CD4-positive, CD25-positive, alpha-beta regulatory T cell (primary cell): ENCODE data around the gene USP27X. TPM values are rescaled to one million over a fixed set of nuclear protein-coding genes. Genes with fewer than 3 reads are reported as not detected.

Experiments
- ATAC-seq, 2 donors: fragments of 150-1000 bp; cut with Tn5 transposase; one replicate each; pipeline ENCODE4 v1.10.0; 2021; ENCODE audit warnings: low read depth in 2 of 2, moderate number of reproducible peaks in 2 of 2, moderate library complexity in 1 of 2
- DNase-seq, 3 donors: peaks; one replicate each; pipeline versions ENCODE4 v3.0.0 to v3.0.0-alpha.2; 2012 to 2022; ENCODE audit warnings: mixed read lengths in 1 of 3
- H3K27ac ChIP-seq: one replicate; pipeline ENCODE4 v1.7.0; 2013; ENCODE audit warnings: mild to moderate bottlenecking, low read length; ENCODE audit not compliant: insufficient read depth, poor library complexity, severe bottlenecking
- H3K27me3 ChIP-seq: one replicate; pipeline ENCODE4 v1.7.0; 2013; ENCODE audit warnings: low read length; ENCODE audit not compliant: control insufficient read depth, insufficient read depth
- H3K36me3 ChIP-seq: one replicate; pipeline ENCODE4 v1.7.0; 2013; ENCODE audit warnings: mild to moderate bottlenecking, low read length, moderate library complexity; ENCODE audit not compliant: control insufficient read depth, insufficient read depth
- H3K4me1 ChIP-seq: 2 replicates; pipeline ENCODE4 v1.7.0; 2013; ENCODE audit warnings: mild to moderate bottlenecking, low read length; ENCODE audit not compliant: insufficient read depth, control insufficient read depth, poor library complexity, severe bottlenecking
- H3K4me3 ChIP-seq: one replicate; pipeline ENCODE4 v1.7.0; 2013; ENCODE audit warnings: low read depth, mild to moderate bottlenecking, low read length, moderate library complexity
- H3K9me3 ChIP-seq, 2 experiments: 1 replicate in 1 of 2; 2 replicates in 1 of 2; pipeline ENCODE4 v1.7.0; 2013; ENCODE audit warnings: low read length in 2 of 2, mild to moderate bottlenecking in 1 of 2, moderate library complexity in 1 of 2; ENCODE audit not compliant: control insufficient read depth in 2 of 2
- H3K27ac Mint-ChIP-seq, 3 donors: one replicate each; pipeline ENCODE4 v1.8.0; 2020 to 2022; ENCODE audit warnings: mild to moderate bottlenecking in 3 of 3, mixed read lengths in 3 of 3, moderate library complexity in 2 of 3
- H3K27me3 Mint-ChIP-seq: one replicate; pipeline ENCODE4 v1.8.0; 2022; ENCODE audit warnings: mild to moderate bottlenecking, mixed read lengths
- H3K36me3 Mint-ChIP-seq: one replicate; pipeline ENCODE4 v1.8.0; 2020; ENCODE audit warnings: mixed read lengths
- H3K4me1 Mint-ChIP-seq, 4 donors: one replicate each; pipeline ENCODE4 v1.8.0; 2020 to 2022; ENCODE audit warnings: mixed read lengths in 4 of 4, mild to moderate bottlenecking in 1 of 4
- H3K4me3 Mint-ChIP-seq, 4 donors: one replicate each; pipeline ENCODE4 v1.8.0; 2020 to 2022; ENCODE audit warnings: mild to moderate bottlenecking in 4 of 4, mixed read lengths in 4 of 4, moderate library complexity in 3 of 4
- H3K9me3 Mint-ChIP-seq, 7 donors: one replicate each; pipeline ENCODE4 v1.8.0; 2020 to 2022; ENCODE audit warnings: mixed read lengths in 7 of 7, mild to moderate bottlenecking in 3 of 7, moderate library complexity in 2 of 7
- polyA plus RNA-seq, 4 donors: library from polyadenylated mRNA; unstranded; fragments of 300-500 nt; fragmentation: Illumina TruSeq; gene quantifications; one replicate each; pipeline ENCODE4 v1.2.3, GENCODE V29; 2021
- total RNA-seq: library from RNA; stranded (reverse); gene quantifications from one replicate; pipeline ENCODE4 v1.2.3, GENCODE V29; 2022

The USP27X gene
- total and polyA plus RNA-seq, 5 donors from 2014 or later: 0.21 to 2.2 (median 0.46) TPM

GRCh38 chrX:49848275-49848674 is 31.0 kb upstream of the USP27X start:
- Histone ChIP-seq H3K4me3 (no peak overlapping the region), H3K36me3 (no peaks in the 10 kb centered on the region), H3K27ac (no peak overlapping the region), H3K9me3 (no peaks in the 10 kb centered on the region), H3K4me1 (no peaks in the 10 kb centered on the region), H3K27me3 (no peaks in the 10 kb centered on the region)
- no peaks in the 10 kb centered on the region for H3K36me3 Mint-ChIP-seq
- H3K27me3 Mint-ChIP-seq: peaks cover 6% of the 10 kb centered on the region
- no peaks in the 10 kb centered on the region for H3K4me1 Mint-ChIP-seq
- H3K4me3 Mint-ChIP-seq: no peak overlapping the region
- peaks cover 0 to 1% (median 0%) of the 10 kb centered on the region in 7 donors for H3K9me3 Mint-ChIP-seq
- H3K27ac Mint-ChIP-seq: no peak overlapping the region
- DNase-seq (no peak), ATAC-seq (no peak)

DNA sequence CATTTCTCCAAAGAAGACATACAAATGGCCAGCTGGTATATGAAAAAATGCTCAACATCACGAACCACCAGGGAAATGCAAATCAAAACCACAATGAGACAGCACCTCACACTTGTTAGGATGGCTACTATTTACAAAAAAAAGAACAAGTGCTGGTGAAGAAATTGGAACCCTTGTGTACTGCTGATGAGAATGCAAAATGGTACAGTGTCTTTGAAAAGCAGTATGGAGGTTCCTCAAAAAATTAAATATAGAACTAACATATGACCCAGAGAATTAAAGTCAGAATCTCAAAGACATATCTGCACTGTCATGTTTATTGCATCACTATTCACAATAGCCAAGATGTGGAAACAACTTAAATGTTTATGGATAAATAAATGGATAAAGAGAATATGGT is 29.3 kb upstream of the USP27X start:
- no peaks in the 10 kb centered on the region for H3K27me3 ChIP-seq
- DNase-seq (no peak), ATAC-seq (no peak)
- no peaks in the 10 kb centered on the region for H3K36me3 ChIP-seq
- Mint-ChIP-seq H3K27ac (no peak overlapping the region), H3K4me1 (no peaks in the 10 kb centered on the region), H3K4me3 (no peak overlapping the region), H3K27me3 (peaks cover 6% of the 10 kb centered on the region), H3K9me3 (peaks cover 0 to 1% (median 0%) of the 10 kb centered on the region in 7 donors), H3K36me3 (no peaks in the 10 kb centered on the region)
- no peak overlapping the region for H3K27ac ChIP-seq
- H3K4me3 ChIP-seq: no peak overlapping the region
- H3K4me1 ChIP-seq: no peaks in the 10 kb centered on the region
- no peaks in the 10 kb centered on the region for H3K9me3 ChIP-seq

DNA sequence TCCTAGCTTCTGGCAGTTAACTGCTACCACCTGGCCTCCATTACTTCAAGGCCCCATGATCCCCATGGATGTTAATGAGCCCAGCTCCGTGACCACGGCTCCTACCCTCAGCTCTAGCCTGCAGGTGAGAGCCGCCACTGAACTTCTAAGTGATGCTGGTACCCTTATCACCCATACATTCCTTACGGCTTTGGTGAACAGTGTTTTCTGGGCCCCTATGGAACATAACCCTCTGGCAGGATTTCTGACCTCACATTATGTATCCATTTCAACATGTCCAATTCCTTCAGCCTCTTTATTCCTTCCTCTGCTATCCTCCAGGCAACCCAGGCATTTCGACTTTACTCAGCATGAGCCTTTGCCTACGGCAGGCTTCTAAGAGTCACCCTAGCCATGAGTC is 25.6 kb upstream of the USP27X start:
- no peak overlapping the region for H3K4me3 ChIP-seq
- Mint-ChIP-seq H3K27me3 (peaks cover 6% of the 10 kb centered on the region), H3K9me3 (no peaks in the 10 kb centered on the region), H3K36me3 (no peaks in the 10 kb centered on the region), H3K27ac (no peak overlapping the region), H3K4me3 (no peak overlapping the region), H3K4me1 (no peaks in the 10 kb centered on the region)
- H3K27ac ChIP-seq: no peak overlapping the region
- H3K9me3 ChIP-seq: no peaks in the 10 kb centered on the region
- no peaks in the 10 kb centered on the region for H3K4me1 ChIP-seq
- DNase-seq (no peak), ATAC-seq (no peak)
- H3K36me3 ChIP-seq: no peaks in the 10 kb centered on the region
- H3K27me3 ChIP-seq: no peaks in the 10 kb centered on the region

- H3K27me3 Mint-ChIP-seq: peaks cover 4% of the 10 kb centered on the region
Measured at GRCh38 chrX:49856819-49857218, 22.5 kb upstream of the USP27X start.

GRCh38 chrX:49858341-49858740 is 20.9 kb upstream of the USP27X start:
- peaks cover 0 to 2% (median 0%) of the 10 kb centered on the region in 7 donors for H3K9me3 Mint-ChIP-seq
- H3K4me1 Mint-ChIP-seq: no peaks in the 10 kb centered on the region
- no peak for DNase-seq
- peaks cover 11% of the 10 kb centered on the region for H3K27me3 Mint-ChIP-seq
- no peak overlapping the region for H3K27ac Mint-ChIP-seq
- Histone ChIP-seq H3K4me3 (no peak overlapping the region), H3K4me1 (no peaks in the 10 kb centered on the region), H3K27me3 (no peaks in the 10 kb centered on the region), H3K9me3 (no peaks in the 10 kb centered on the region), H3K36me3 (no peaks in the 10 kb centered on the region), H3K27ac (no peak overlapping the region)
- ATAC-seq: no peak
- no peaks in the 10 kb centered on the region for H3K36me3 Mint-ChIP-seq
- no peak overlapping the region for H3K4me3 Mint-ChIP-seq

More at GRCh38 chrX:49856819-49857218, 22.5 kb upstream of the USP27X start:
- Mint-ChIP-seq H3K4me3 (no peak overlapping the region), H3K4me1 (no peaks in the 10 kb centered on the region), H3K9me3 (peaks cover 0 to 2% (median 0%) of the 10 kb centered on the region in 7 donors), H3K27ac (no peak overlapping the region), H3K36me3 (no peaks in the 10 kb centered on the region)
- no peak for DNase-seq
- ATAC-seq: no peak
- no peak overlapping the region for H3K4me3 ChIP-seq
- H3K9me3 ChIP-seq: no peaks in the 10 kb centered on the region
- H3K36me3 ChIP-seq: no peaks in the 10 kb centered on the region
- H3K4me1 ChIP-seq: no peaks in the 10 kb centered on the region
- no peaks in the 10 kb centered on the region for H3K27me3 ChIP-seq
- H3K27ac ChIP-seq: no peak overlapping the region

DNA sequence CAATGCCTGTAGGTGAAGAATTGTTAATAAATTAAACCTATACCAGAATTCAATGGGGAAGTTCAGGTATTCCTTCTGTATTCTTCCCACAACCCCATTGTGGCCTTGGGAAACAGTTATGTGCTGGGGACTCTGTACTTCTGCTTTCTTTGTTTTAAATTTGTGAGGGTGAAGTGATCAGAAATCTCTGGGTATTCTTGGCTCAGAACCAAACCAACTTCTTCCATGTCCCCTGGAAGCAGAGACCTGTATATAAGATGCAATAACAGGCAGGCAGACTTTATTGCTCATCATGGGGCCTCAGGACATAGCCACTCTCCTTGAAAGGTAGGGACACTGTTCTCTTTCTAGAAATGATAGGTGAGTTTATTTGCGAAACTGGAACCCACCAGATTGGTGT is 19.8 kb upstream of the USP27X start:
- no peak for ATAC-seq
- no peak for DNase-seq
- H3K36me3 ChIP-seq: no peaks in the 10 kb centered on the region
- H3K4me3 ChIP-seq: no peak overlapping the region
- Mint-ChIP-seq H3K27ac (no peak overlapping the region), H3K36me3 (no peaks in the 10 kb centered on the region), H3K9me3 (peaks cover 0 to 2% (median 0%) of the 10 kb centered on the region in 7 donors), H3K4me1 (no peaks in the 10 kb centered on the region), H3K27me3 (peaks cover 11% of the 10 kb centered on the region), H3K4me3 (no peak overlapping the region)
- no peaks in the 10 kb centered on the region for H3K9me3 ChIP-seq
- no peaks in the 10 kb centered on the region for H3K4me1 ChIP-seq
- no peaks in the 10 kb centered on the region for H3K27me3 ChIP-seq
- no peak overlapping the region for H3K27ac ChIP-seq

DNA sequence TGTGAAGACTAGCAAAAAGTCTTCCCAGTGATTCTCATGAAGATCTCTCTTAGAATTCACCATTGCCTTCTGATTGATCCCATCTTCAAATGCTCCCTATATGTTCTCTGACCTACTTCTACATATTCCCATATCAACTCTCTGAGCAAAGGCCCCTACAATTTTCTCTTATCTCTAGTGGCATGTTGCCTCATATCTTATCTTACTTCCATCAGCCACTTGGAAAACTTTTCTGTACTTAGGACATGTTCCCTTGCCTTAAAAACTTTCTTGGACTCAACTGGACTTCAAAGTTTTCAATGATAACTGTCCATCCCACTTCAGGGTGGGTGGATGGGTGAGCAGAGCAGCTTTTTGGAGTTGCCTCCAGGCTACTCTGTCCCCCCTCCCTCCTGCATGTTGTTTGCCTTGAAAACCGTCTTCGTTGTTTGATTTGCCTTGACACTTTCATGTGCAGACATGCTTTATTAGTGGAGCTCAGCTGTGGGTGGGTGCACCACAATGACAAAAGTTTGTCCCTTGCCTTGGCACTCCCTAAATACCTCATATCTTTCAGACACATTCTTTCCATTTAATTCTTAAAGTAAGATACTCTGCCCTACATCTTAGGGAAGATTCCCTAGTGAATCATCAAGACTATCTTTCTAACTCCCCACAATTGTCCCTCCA is 18.3 kb upstream of the USP27X start:
- DNase-seq (no peak), ATAC-seq (no peak)
- peaks cover 0 to 2% (median 0%) of the 10 kb centered on the region in 7 donors for H3K9me3 Mint-ChIP-seq
- Histone ChIP-seq H3K4me1 (no peaks in the 10 kb centered on the region), H3K9me3 (no peaks in the 10 kb centered on the region), H3K27me3 (no peaks in the 10 kb centered on the region), H3K4me3 (no peak overlapping the region), H3K36me3 (no peaks in the 10 kb centered on the region), H3K27ac (no peak overlapping the region)
- H3K4me3 Mint-ChIP-seq: no peak overlapping the region
- H3K36me3 Mint-ChIP-seq: no peaks in the 10 kb centered on the region
- no peaks in the 10 kb centered on the region for H3K4me1 Mint-ChIP-seq
- peak overlapping the region in 1 of 3 donors; percentile 66 for H3K27ac Mint-ChIP-seq
- H3K27me3 Mint-ChIP-seq: peaks cover 21% of the 10 kb centered on the region

DNA sequence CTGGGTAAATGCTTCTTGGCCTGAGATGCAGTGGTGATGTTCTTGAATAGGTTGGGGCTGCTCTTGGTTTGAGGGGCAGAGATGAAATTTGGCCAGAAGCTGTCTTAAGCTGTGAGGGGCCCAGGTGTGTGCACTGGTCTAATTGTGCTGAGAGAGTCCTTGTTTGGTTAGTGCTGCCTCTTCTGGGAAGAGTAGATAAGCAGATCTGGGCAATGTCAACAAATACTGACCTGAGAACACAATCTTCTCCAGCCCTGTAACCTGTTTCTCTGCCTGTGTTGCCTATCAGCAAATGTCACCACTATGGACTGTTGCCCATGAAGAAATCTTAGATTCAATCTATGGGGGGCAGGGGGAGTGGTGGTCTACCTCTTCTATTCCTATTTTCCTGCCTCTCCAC is 17.2 kb upstream of the USP27X start:
- Histone ChIP-seq H3K36me3 (no peaks in the 10 kb centered on the region), H3K27ac (no peak overlapping the region), H3K27me3 (no peaks in the 10 kb centered on the region), H3K4me1 (no peaks in the 10 kb centered on the region), H3K9me3 (no peaks in the 10 kb centered on the region), H3K4me3 (no peak overlapping the region)
- Mint-ChIP-seq H3K27ac (no peak overlapping the region), H3K36me3 (no peaks in the 10 kb centered on the region), H3K9me3 (peaks cover 0 to 2% (median 0%) of the 10 kb centered on the region in 7 donors), H3K4me1 (no peaks in the 10 kb centered on the region), H3K27me3 (peaks cover 24% of the 10 kb centered on the region), H3K4me3 (no peak overlapping the region)
- no peak for ATAC-seq
- DNase-seq: no peak
